Thoracic aorta (tissue), 2 donors: ENCODE results near the gene BOK. TPM values are rescaled to one million over a fixed set of nuclear protein-coding genes. Genes with fewer than 3 reads are reported as not detected.
"Not testable (repeated sequence)": the region's sequence is repeated elsewhere in the genome, so short reads cannot be mapped to it uniquely, and the experiment has no call there.

Experiments
- ATAC-seq: fragments of 150-250 bp; one replicate; pipeline ENCODE4 v1.8.0; 2017; ENCODE audit warnings: low read depth; ENCODE audit not compliant: insufficient number of reproducible peaks, low FRiP score
- DNase-seq: peaks from one replicate; pipeline ENCODE4 v3.0.0-alpha.2; 2020; ENCODE audit warnings: low spot score
- H3K27ac ChIP-seq, 2 donors: fragments of 200-600 bp; sonication (generic); 1 replicate in 1 of 2; 2 replicates in 1 of 2; pipeline ENCODE4 v1.5.1; 2016; ENCODE audit warnings: mild to moderate bottlenecking in 2 of 2, moderate library complexity in 2 of 2
- H3K27me3 ChIP-seq: fragments of 200-600 bp; sonication (generic); replicated peaks from 2 replicates; pipeline ENCODE4 v1.6.0; 2016; ENCODE audit warnings: mild to moderate bottlenecking; ENCODE audit not compliant: insufficient read depth
- H3K36me3 ChIP-seq: fragments of 200-600 bp; sonication (generic); one replicate; pipeline ENCODE4 v1.5.1; 2016
- H3K4me1 ChIP-seq, 2 donors: fragments of 200-600 bp; sonication (generic); 1 replicate in 1 of 2; 2 replicates in 1 of 2; pipeline versions ENCODE4 v1.5.1 to v1.6.0; 2016; ENCODE audit warnings: low read depth in 2 of 2, mild to moderate bottlenecking in 1 of 2; ENCODE audit not compliant: control insufficient read depth in 1 of 2
- H3K4me3 ChIP-seq: fragments of 200-600 bp; sonication (generic); 2 replicates; pipeline ENCODE4 v1.5.1; 2016; ENCODE audit warnings: mild to moderate bottlenecking
- H3K9me3 ChIP-seq: fragments of 200-600 bp; sonication (generic); 2 replicates; pipeline ENCODE4 v1.5.1; 2016
- total RNA-seq, 2 donors: library from RNA; depleted of rRNA; stranded (reverse); fragments of >200 nt; gene quantifications; one replicate each; pipeline versions ENCODE4 v1.1.0 to v1.2.3, GENCODE V29; 2016
- TF ChIP-seq, protein P1 (sequence below): fragments of 200-600 bp; sonication (generic); IDR thresholded peaks from one replicate; pipeline ENCODE4 v1.5.1; 2019; ENCODE audit warnings: antibody characterized with exemption

Gene BOK
- total RNA-seq, 2 donors from 2014 or later = 10.7 to 27.5 TPM

GRCh38 chr2:241567776-241568175, 9.2 kb downstream of the BOK start:
- Histone ChIP-seq H3K9me3 (no peaks in the 10 kb centered on the region), H3K27ac (no peak overlapping the region), H3K27me3 (no peaks in the 10 kb centered on the region), H3K36me3 (no peaks in the 10 kb centered on the region), H3K4me3 (no peak overlapping the region), H3K4me1 (no peaks in the 10 kb centered on the region)
- TF ChIP-seq, protein P1, sequence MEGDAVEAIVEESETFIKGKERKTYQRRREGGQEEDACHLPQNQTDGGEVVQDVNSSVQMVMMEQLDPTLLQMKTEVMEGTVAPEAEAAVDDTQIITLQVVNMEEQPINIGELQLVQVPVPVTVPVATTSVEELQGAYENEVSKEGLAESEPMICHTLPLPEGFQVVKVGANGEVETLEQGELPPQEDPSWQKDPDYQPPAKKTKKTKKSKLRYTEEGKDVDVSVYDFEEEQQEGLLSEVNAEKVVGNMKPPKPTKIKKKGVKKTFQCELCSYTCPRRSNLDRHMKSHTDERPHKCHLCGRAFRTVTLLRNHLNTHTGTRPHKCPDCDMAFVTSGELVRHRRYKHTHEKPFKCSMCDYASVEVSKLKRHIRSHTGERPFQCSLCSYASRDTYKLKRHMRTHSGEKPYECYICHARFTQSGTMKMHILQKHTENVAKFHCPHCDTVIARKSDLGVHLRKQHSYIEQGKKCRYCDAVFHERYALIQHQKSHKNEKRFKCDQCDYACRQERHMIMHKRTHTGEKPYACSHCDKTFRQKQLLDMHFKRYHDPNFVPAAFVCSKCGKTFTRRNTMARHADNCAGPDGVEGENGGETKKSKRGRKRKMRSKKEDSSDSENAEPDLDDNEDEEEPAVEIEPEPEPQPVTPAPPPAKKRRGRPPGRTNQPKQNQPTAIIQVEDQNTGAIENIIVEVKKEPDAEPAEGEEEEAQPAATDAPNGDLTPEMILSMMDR = no peak
- no peak for ATAC-seq
- no peak for DNase-seq

GRCh38 chr2:241568726-241569125, 10.2 kb downstream of the BOK start:
- H3K4me3 ChIP-seq = no peak overlapping the region
- H3K27ac ChIP-seq = no peak overlapping the region
- no peaks in the 10 kb centered on the region for H3K9me3 ChIP-seq
- no peaks in the 10 kb centered on the region for H3K27me3 ChIP-seq
- TF ChIP-seq, protein P1 = no peak
- no peaks in the 10 kb centered on the region for H3K4me1 ChIP-seq
- H3K36me3 ChIP-seq = no peaks in the 10 kb centered on the region
- no peak for DNase-seq
- no peak for ATAC-seq

- no peak for ATAC-seq
- Histone ChIP-seq H3K4me1 (no peaks in the 10 kb centered on the region), H3K4me3 (no peak overlapping the region), H3K36me3 (no peaks in the 10 kb centered on the region), H3K27ac (no peak overlapping the region), H3K9me3 (no peaks in the 10 kb centered on the region), H3K27me3 (no peaks in the 10 kb centered on the region)
- no peak for DNase-seq
- TF ChIP-seq, protein P1 = no peak
Observed at GRCh38 chr2:241569831-241570281, 11.3 kb downstream of the BOK start.

DNA sequence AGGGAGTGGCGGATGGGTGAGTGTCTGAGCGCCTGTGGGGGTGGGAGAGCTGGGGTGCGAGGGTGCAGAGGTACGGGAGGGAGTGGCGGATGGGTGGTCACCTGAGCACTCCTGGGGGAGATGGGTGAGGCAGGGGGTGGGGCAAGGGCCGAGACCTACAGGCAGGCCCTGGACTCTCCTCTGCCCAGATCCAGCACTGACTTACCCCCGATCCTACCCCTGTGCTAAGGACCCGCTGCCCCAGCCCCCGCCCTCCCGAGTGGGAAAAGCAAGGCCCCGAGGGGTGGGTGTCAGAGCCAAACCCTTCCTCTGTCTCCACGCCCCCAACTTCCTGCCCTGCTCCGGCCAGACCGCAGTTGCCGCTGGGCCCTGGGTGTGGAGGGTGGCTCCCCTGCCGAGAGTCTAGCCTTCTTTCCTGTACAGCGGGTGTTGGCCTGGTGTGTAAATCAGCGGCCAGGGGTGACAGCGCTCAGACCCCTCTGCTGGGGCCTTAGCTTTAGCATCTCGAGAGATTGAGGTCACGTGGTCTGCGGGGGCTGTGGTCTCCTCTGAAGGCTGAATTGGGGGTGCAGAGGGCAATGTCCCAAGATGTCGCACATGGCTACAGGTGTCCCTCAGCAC, 12.5 kb downstream of the BOK start:
- ATAC-seq (no peak), DNase-seq (no peak)
- Histone ChIP-seq H3K27me3 (no peaks in the 10 kb centered on the region), H3K4me3 (no peak overlapping the region), H3K4me1 (no peaks in the 10 kb centered on the region), H3K36me3 (no peaks in the 10 kb centered on the region), H3K9me3 (no peaks in the 10 kb centered on the region), H3K27ac (no peak overlapping the region)
- TF ChIP-seq, protein P1 = no peak

- ATAC-seq (no peak), DNase-seq (no peak)
- no peak overlapping the region for H3K27ac ChIP-seq
- no peaks in the 10 kb centered on the region for H3K27me3 ChIP-seq
- H3K4me1 ChIP-seq = no peaks in the 10 kb centered on the region
- H3K9me3 ChIP-seq = no peaks in the 10 kb centered on the region
- no peak overlapping the region for H3K4me3 ChIP-seq
- H3K36me3 ChIP-seq = no peaks in the 10 kb centered on the region
- TF ChIP-seq, protein P1 = no peak
Observed at GRCh38 chr2:241571821-241572620, 13.5 kb downstream of the BOK start.

DNA sequence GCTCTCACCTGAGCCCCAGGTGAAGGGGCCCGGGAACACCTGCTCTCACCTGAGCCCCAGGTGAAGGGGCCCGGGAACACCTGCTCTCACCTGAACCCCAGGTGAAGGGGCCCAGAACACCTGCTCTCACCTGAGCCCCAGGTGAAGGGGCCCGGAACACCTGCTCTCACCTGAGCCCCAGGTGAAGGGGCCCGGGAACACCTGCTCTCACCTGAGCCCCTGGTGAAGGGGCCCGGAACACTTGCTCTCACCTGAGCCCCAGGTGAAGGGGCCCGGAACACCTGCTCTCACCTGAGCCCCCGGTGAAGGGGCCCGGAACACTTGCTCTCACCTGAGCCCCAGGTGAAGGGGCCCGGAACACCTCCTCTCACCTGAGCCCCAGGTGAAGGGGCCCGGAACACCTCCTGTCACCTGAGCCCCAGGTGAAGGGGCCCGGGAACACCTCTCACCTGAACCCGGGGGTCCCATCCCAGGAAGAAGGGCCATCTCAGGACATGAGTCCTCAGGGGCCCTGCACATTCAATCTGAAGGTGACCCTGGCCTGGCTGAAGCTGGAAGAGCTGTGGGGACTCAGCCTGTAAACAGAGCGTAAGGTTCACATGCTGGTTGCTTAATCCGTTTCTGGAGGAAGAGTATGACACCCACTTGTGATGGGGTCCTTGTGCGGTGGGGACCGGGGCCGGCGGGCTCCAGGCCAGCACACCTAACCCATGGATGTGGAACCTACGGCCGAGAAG, 14.5 kb downstream of the BOK start:
- not testable (repeated sequence) for H3K27me3 ChIP-seq, H3K4me3 ChIP-seq, H3K36me3 ChIP-seq, ATAC-seq, DNase-seq, H3K9me3 ChIP-seq, H3K4me1 ChIP-seq, H3K27ac ChIP-seq
